HCT116 (cell line): ENCODE data around the gene RASGEF1B. TPM values are rescaled to one million over a fixed set of nuclear protein-coding genes. Genes with fewer than 3 reads are reported as not detected.

Experiments
- ATAC-seq: fragments of 200-7000 bp; cut with Tn5 transposase; 2 replicates; pipeline ENCODE4 v1.9.1; 2020; ENCODE audit warnings: mild to moderate bottlenecking, moderate library complexity
- BruUV-seq: library from RNA; stranded (reverse); fragments of 400-500 nt; replicated peaks from 2 replicates; lab custom pipeline; 2021; lab: Mats Ljungman, UMichigan
- CTCF ChIA-PET: fragments of 300-600 bp; sonication (Branson Sonifier 250); formaldehyde crosslinking; loops from one replicate; lab custom pipeline; 2021; ENCODE audit warnings: antibody characterized with exemption; lab: Charles Lee
- POLR2A ChIA-PET: fragments of 300-600, 350-600 bp; sonication (Branson Sonifier 250); formaldehyde crosslinking; loops from one replicate; lab custom pipeline; 2021; ENCODE audit warnings: antibody characterized with exemption; lab: Charles Lee
- RAD21 ChIA-PET, 2 experiments: fragments of 300-600 bp; sonication (Branson Sonifier 250); formaldehyde crosslinking; loops; one replicate each; lab custom pipeline; 2023; ENCODE audit warnings: low total read pairs in 2 of 2; ENCODE audit not compliant: uncharacterized antibody in 2 of 2, unreplicated experiment in 2 of 2, low non-redundant PET in 1 of 2; lab: Charles Lee
- DNase-seq: peaks from one replicate; pipeline ENCODE4 v3.0.0-alpha.2; 2010; ENCODE audit warnings: low read depth, low spot score
- H2AFZ ChIP-seq: fragments of 200-600 bp; shearing (Covaris generic), sonication (generic); 2 replicates; pipeline ENCODE4 v1.6.1; 2017; ENCODE audit warnings: low read depth, mixed run types, mixed read lengths, antibody characterized with exemption, low read length; ENCODE audit not compliant: poor library complexity, severe bottlenecking
- H3K27ac ChIP-seq: 2 replicates; pipeline ENCODE4 v1.5.1; 2012; ENCODE audit warnings: low read depth, low read length
- H3K27me3 ChIP-seq: fragments of 200-600 bp; sonication (generic); 2 replicates; pipeline ENCODE4 v1.6.1; 2016; ENCODE audit warnings: mixed run types, low read length, mixed read lengths; ENCODE audit not compliant: insufficient read depth
- H3K36me3 ChIP-seq, 2 experiments: fragments of 200-500 bp in 1 of 2; fragments of 200-600 bp in 1 of 2; sonication (Bioruptor generic) in 1 of 2; sonication (generic) in 1 of 2; 2 replicates each; pipeline versions ENCODE4 v1.5.1 to v1.6.1; 2014 to 2016; ENCODE audit warnings: low read length in 2 of 2, inconsistent platforms in 1 of 2, mixed read lengths in 1 of 2, mixed run types in 1 of 2; ENCODE audit not compliant: insufficient read depth in 2 of 2, control insufficient read depth in 1 of 2
- H3K4me1 ChIP-seq, 2 experiments: fragments of 200-600 bp in 1 of 2; sonication (generic) in 1 of 2; 2 replicates each; pipeline versions ENCODE4 v1.5.1 to v1.6.1; 2012 to 2017; ENCODE audit warnings: low read length in 2 of 2, inconsistent platforms in 1 of 2, mild to moderate bottlenecking in 1 of 2, mixed read lengths in 1 of 2, mixed run types in 1 of 2, moderate library complexity in 1 of 2; ENCODE audit not compliant: insufficient read depth in 2 of 2, control insufficient read depth in 1 of 2
- H3K4me2 ChIP-seq: fragments of 200-600 bp; sonication (generic); 2 replicates; pipeline ENCODE4 v1.6.1; 2017; ENCODE audit warnings: mixed run types, low read length, mixed read lengths
- H3K4me3 ChIP-seq, 2 experiments: fragments of 200-600 bp in 1 of 2; sonication (generic) in 1 of 2; replicated peaks in 1 of 2; 2 replicates each; pipeline ENCODE4 v1.5.1; 2011 to 2016; ENCODE audit warnings: low read length in 2 of 2, control low read depth in 1 of 2, low read depth in 1 of 2, mild to moderate bottlenecking in 1 of 2, mixed read lengths in 1 of 2, mixed run types in 1 of 2
- H3K79me2 ChIP-seq: fragments of 200-600 bp; sonication (generic); 2 replicates; pipeline ENCODE4 v1.6.1; 2017; ENCODE audit warnings: mild to moderate bottlenecking, mixed run types, low read length, moderate library complexity, mixed read lengths; ENCODE audit not compliant: insufficient read depth
- H3K9ac ChIP-seq: fragments of 200-600 bp; sonication (generic); 2 replicates; pipeline ENCODE4 v1.6.1; 2016; ENCODE audit warnings: low read length, mixed read lengths
- H3K9me2 ChIP-seq: fragments of 200-600 bp; sonication (generic), shearing (Covaris generic); 2 replicates; pipeline ENCODE4 v1.6.1; 2017; ENCODE audit warnings: mixed run types, mild to moderate bottlenecking, moderate library complexity; ENCODE audit not compliant: insufficient read depth
- H3K9me3 ChIP-seq, 2 experiments: fragments of 200-500 bp in 1 of 2; fragments of 200-600 bp in 1 of 2; sonication (Bioruptor generic) in 1 of 2; sonication (generic) in 1 of 2; 2 replicates each; pipeline ENCODE4 v1.6.1; 2014 to 2017; ENCODE audit warnings: low read length in 2 of 2, mixed read lengths in 2 of 2, inconsistent platforms in 1 of 2, low read depth in 1 of 2, mild to moderate bottlenecking in 1 of 2, mixed run types in 1 of 2, moderate library complexity in 1 of 2; ENCODE audit not compliant: control insufficient read depth in 1 of 2, insufficient read depth in 1 of 2
- H4K20me1 ChIP-seq: fragments of 200-600 bp; sonication (generic), shearing (Covaris generic); 2 replicates; pipeline ENCODE4 v1.6.1; 2017; ENCODE audit warnings: mixed run types, mild to moderate bottlenecking, moderate library complexity; ENCODE audit not compliant: insufficient read depth
- CBX3 ChIP-seq: IDR thresholded peaks from 2 replicates; pipeline ENCODE4 v1.6.1; 2012; ENCODE audit warnings: low read depth
- RAD21 ChIP-seq: IDR thresholded peaks from 2 replicates; pipeline ENCODE4 v1.6.1; 2012; ENCODE audit warnings: low read depth, mild to moderate bottlenecking
- ZNF274 ChIP-seq: fragments of 200-500 bp; sonication (Bioruptor generic); IDR thresholded peaks from 2 replicates; pipeline ENCODE4 v1.6.1; 2014; ENCODE audit warnings: mild to moderate bottlenecking, low read depth, low read length, inconsistent platforms
- intact Hi-C: fragments of 100-400 bp; cut with micrococcal nuclease; formaldehyde crosslinking; loops from 2 replicates; pipeline ENCODE4 v1.10.0; 2022
- total RNA-seq: library from RNA; stranded (reverse); gene quantifications from one replicate; pipeline ENCODE4 v1.2.1, GENCODE V29; 2021; ENCODE audit not compliant: unreplicated experiment
- TF ChIP-seq, protein P1 (sequence below): IDR thresholded peaks from 2 replicates; pipeline ENCODE4 v1.6.1; 2012; ENCODE audit warnings: low read depth
- TF ChIP-seq, protein P2 (sequence below): IDR thresholded peaks from 2 replicates; pipeline ENCODE4 v1.6.1; 2011; ENCODE audit warnings: mild to moderate bottlenecking, low read length, moderate library complexity; ENCODE audit not compliant: insufficient replicate concordance; ENCODE audit errors: extremely low read depth
- TF ChIP-seq, protein P3 (sequence below): IDR thresholded peaks from 2 replicates; pipeline ENCODE4 v1.6.1; 2012

The RASGEF1B gene
- total RNA-seq, 1 experiment from 2014 or later = 0.25 TPM

DNA sequence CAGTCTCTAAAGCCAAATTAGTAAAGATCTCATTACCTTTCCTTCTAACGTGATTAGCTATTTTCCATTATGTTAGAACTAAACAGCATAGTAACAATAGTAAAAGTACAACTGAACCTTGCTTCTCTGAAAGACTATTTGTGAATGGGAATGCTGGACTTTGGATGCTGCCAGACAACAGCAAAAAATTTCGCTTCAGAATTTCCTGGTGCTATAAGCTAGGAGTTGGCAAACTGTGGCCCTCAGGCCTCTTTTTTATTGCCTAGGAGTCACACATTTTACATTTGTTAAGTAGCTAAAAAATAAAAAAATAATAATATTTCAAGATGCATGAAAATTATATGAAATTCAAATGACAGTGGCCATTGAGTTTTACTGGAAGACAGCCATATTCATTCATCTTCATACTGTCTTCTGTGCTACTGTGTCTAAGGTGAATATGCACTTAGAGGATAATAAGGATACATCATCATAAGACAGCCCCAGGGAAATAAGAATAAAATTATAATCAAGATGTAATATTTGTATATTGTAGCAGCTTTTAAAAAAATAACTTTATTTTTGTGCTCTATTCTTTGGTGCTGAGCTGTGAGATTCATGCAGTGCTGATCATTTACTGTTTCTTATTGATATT is 34.6 kb downstream of the RASGEF1B start:
- RAD21 ChIA-PET = no interaction called here

More for the DNA sequence above, 34.6 kb downstream of the RASGEF1B start:
- Histone ChIP-seq H3K27ac (no peak overlapping the region), H3K4me2 (no peak overlapping the region), H3K27me3 (peaks cover 13% of the 10 kb centered on the region), H3K9me2 (no peaks in the 10 kb centered on the region), H4K20me1 (no peaks in the 10 kb centered on the region), H3K9ac (no peak overlapping the region), H2AFZ (no peak overlapping the region), H3K79me2 (no peaks in the 10 kb centered on the region), H3K9me3 (no peaks in the 10 kb centered on the region), H3K4me3 (no peak overlapping the region), H3K4me1 (no peaks in the 10 kb centered on the region), H3K36me3 (no peaks in the 10 kb centered on the region)
- ATAC-seq (no peak), DNase-seq (no peak)
- ChIA-PET CTCF (no interaction called here), POLR2A (no interaction called here)
- TF ChIP-seq ZNF274 = no peak
- TF ChIP-seq, protein P1, sequence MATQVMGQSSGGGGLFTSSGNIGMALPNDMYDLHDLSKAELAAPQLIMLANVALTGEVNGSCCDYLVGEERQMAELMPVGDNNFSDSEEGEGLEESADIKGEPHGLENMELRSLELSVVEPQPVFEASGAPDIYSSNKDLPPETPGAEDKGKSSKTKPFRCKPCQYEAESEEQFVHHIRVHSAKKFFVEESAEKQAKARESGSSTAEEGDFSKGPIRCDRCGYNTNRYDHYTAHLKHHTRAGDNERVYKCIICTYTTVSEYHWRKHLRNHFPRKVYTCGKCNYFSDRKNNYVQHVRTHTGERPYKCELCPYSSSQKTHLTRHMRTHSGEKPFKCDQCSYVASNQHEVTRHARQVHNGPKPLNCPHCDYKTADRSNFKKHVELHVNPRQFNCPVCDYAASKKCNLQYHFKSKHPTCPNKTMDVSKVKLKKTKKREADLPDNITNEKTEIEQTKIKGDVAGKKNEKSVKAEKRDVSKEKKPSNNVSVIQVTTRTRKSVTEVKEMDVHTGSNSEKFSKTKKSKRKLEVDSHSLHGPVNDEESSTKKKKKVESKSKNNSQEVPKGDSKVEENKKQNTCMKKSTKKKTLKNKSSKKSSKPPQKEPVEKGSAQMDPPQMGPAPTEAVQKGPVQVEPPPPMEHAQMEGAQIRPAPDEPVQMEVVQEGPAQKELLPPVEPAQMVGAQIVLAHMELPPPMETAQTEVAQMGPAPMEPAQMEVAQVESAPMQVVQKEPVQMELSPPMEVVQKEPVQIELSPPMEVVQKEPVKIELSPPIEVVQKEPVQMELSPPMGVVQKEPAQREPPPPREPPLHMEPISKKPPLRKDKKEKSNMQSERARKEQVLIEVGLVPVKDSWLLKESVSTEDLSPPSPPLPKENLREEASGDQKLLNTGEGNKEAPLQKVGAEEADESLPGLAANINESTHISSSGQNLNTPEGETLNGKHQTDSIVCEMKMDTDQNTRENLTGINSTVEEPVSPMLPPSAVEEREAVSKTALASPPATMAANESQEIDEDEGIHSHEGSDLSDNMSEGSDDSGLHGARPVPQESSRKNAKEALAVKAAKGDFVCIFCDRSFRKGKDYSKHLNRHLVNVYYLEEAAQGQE = no peak
- no peak for TF ChIP-seq RAD21
- TF ChIP-seq, protein P2, sequence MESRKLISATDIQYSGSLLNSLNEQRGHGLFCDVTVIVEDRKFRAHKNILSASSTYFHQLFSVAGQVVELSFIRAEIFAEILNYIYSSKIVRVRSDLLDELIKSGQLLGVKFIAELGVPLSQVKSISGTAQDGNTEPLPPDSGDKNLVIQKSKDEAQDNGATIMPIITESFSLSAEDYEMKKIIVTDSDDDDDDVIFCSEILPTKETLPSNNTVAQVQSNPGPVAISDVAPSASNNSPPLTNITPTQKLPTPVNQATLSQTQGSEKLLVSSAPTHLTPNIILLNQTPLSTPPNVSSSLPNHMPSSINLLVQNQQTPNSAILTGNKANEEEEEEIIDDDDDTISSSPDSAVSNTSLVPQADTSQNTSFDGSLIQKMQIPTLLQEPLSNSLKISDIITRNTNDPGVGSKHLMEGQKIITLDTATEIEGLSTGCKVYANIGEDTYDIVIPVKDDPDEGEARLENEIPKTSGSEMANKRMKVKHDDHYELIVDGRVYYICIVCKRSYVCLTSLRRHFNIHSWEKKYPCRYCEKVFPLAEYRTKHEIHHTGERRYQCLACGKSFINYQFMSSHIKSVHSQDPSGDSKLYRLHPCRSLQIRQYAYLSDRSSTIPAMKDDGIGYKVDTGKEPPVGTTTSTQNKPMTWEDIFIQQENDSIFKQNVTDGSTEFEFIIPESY = no peak
- TF ChIP-seq CBX3 = no peak
- TF ChIP-seq, protein P3, sequence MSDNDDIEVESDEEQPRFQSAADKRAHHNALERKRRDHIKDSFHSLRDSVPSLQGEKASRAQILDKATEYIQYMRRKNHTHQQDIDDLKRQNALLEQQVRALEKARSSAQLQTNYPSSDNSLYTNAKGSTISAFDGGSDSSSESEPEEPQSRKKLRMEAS = no peak
- intact Hi-C loops = no loop called here
- no TSS peak for BruUV-seq
